HCT116 (cell line): Measurements from ENCODE around the gene CACNA1E. TPM values are rescaled to one million over a fixed set of nuclear protein-coding genes. Genes with fewer than 3 reads are reported as not detected.

Source experiments
- ATAC-seq: fragments of 200-7000 bp; cut with Tn5 transposase; 2 replicates; pipeline ENCODE4 v1.9.1; 2020; ENCODE audit warnings: mild to moderate bottlenecking, moderate library complexity
- BruUV-seq: library from RNA; stranded (reverse); fragments of 400-500 nt; replicated peaks from 2 replicates; lab custom pipeline; 2021; lab: Mats Ljungman, UMichigan
- CTCF ChIA-PET: fragments of 300-600 bp; sonication (Branson Sonifier 250); formaldehyde crosslinking; loops from one replicate; lab custom pipeline; 2021; ENCODE audit warnings: antibody characterized with exemption; lab: Charles Lee
- POLR2A ChIA-PET: fragments of 300-600, 350-600 bp; sonication (Branson Sonifier 250); formaldehyde crosslinking; loops from one replicate; lab custom pipeline; 2021; ENCODE audit warnings: antibody characterized with exemption; lab: Charles Lee
- RAD21 ChIA-PET, 2 experiments: fragments of 300-600 bp; sonication (Branson Sonifier 250); formaldehyde crosslinking; loops; one replicate each; lab custom pipeline; 2023; ENCODE audit warnings: low total read pairs in 2 of 2; ENCODE audit not compliant: uncharacterized antibody in 2 of 2, unreplicated experiment in 2 of 2, low non-redundant PET in 1 of 2; lab: Charles Lee
- DNase-seq: peaks from one replicate; pipeline ENCODE4 v3.0.0-alpha.2; 2010; ENCODE audit warnings: low read depth, low spot score
- H2AFZ ChIP-seq: fragments of 200-600 bp; shearing (Covaris generic), sonication (generic); 2 replicates; pipeline ENCODE4 v1.6.1; 2017; ENCODE audit warnings: low read depth, mixed run types, mixed read lengths, antibody characterized with exemption, low read length; ENCODE audit not compliant: poor library complexity, severe bottlenecking
- H3K27ac ChIP-seq: 2 replicates; pipeline ENCODE4 v1.5.1; 2012; ENCODE audit warnings: low read depth, low read length
- H3K27me3 ChIP-seq: fragments of 200-600 bp; sonication (generic); 2 replicates; pipeline ENCODE4 v1.6.1; 2016; ENCODE audit warnings: mixed run types, low read length, mixed read lengths; ENCODE audit not compliant: insufficient read depth
- H3K36me3 ChIP-seq, 2 experiments: fragments of 200-500 bp in 1 of 2; fragments of 200-600 bp in 1 of 2; sonication (Bioruptor generic) in 1 of 2; sonication (generic) in 1 of 2; 2 replicates each; pipeline versions ENCODE4 v1.5.1 to v1.6.1; 2014 to 2016; ENCODE audit warnings: low read length in 2 of 2, inconsistent platforms in 1 of 2, mixed read lengths in 1 of 2, mixed run types in 1 of 2; ENCODE audit not compliant: insufficient read depth in 2 of 2, control insufficient read depth in 1 of 2
- H3K4me1 ChIP-seq, 2 experiments: fragments of 200-600 bp in 1 of 2; sonication (generic) in 1 of 2; 2 replicates each; pipeline versions ENCODE4 v1.5.1 to v1.6.1; 2012 to 2017; ENCODE audit warnings: low read length in 2 of 2, inconsistent platforms in 1 of 2, mild to moderate bottlenecking in 1 of 2, mixed read lengths in 1 of 2, mixed run types in 1 of 2, moderate library complexity in 1 of 2; ENCODE audit not compliant: insufficient read depth in 2 of 2, control insufficient read depth in 1 of 2
- H3K4me2 ChIP-seq: fragments of 200-600 bp; sonication (generic); 2 replicates; pipeline ENCODE4 v1.6.1; 2017; ENCODE audit warnings: mixed run types, low read length, mixed read lengths
- H3K4me3 ChIP-seq, 2 experiments: fragments of 200-600 bp in 1 of 2; sonication (generic) in 1 of 2; replicated peaks in 1 of 2; 2 replicates each; pipeline ENCODE4 v1.5.1; 2011 to 2016; ENCODE audit warnings: low read length in 2 of 2, control low read depth in 1 of 2, low read depth in 1 of 2, mild to moderate bottlenecking in 1 of 2, mixed read lengths in 1 of 2, mixed run types in 1 of 2
- H3K79me2 ChIP-seq: fragments of 200-600 bp; sonication (generic); 2 replicates; pipeline ENCODE4 v1.6.1; 2017; ENCODE audit warnings: mild to moderate bottlenecking, mixed run types, low read length, moderate library complexity, mixed read lengths; ENCODE audit not compliant: insufficient read depth
- H3K9ac ChIP-seq: fragments of 200-600 bp; sonication (generic); 2 replicates; pipeline ENCODE4 v1.6.1; 2016; ENCODE audit warnings: low read length, mixed read lengths
- H3K9me2 ChIP-seq: fragments of 200-600 bp; sonication (generic), shearing (Covaris generic); 2 replicates; pipeline ENCODE4 v1.6.1; 2017; ENCODE audit warnings: mixed run types, mild to moderate bottlenecking, moderate library complexity; ENCODE audit not compliant: insufficient read depth
- H3K9me3 ChIP-seq, 2 experiments: fragments of 200-500 bp in 1 of 2; fragments of 200-600 bp in 1 of 2; sonication (Bioruptor generic) in 1 of 2; sonication (generic) in 1 of 2; 2 replicates each; pipeline ENCODE4 v1.6.1; 2014 to 2017; ENCODE audit warnings: low read length in 2 of 2, mixed read lengths in 2 of 2, inconsistent platforms in 1 of 2, low read depth in 1 of 2, mild to moderate bottlenecking in 1 of 2, mixed run types in 1 of 2, moderate library complexity in 1 of 2; ENCODE audit not compliant: control insufficient read depth in 1 of 2, insufficient read depth in 1 of 2
- H4K20me1 ChIP-seq: fragments of 200-600 bp; sonication (generic), shearing (Covaris generic); 2 replicates; pipeline ENCODE4 v1.6.1; 2017; ENCODE audit warnings: mixed run types, mild to moderate bottlenecking, moderate library complexity; ENCODE audit not compliant: insufficient read depth
- ATF3 ChIP-seq: IDR thresholded peaks from 2 replicates; pipeline ENCODE4 v1.6.1; 2012
- CBX3 ChIP-seq: IDR thresholded peaks from 2 replicates; pipeline ENCODE4 v1.6.1; 2012; ENCODE audit warnings: low read depth
- JUND ChIP-seq: IDR thresholded peaks from 2 replicates; pipeline ENCODE4 v1.6.1; 2012
- POLR2A ChIP-seq: IDR thresholded peaks from 2 replicates; pipeline ENCODE4 v1.7.0; 2011; ENCODE audit warnings: borderline replicate concordance; ENCODE audit not compliant: insufficient read depth, insufficient read length; ENCODE audit errors: extremely low read depth
- RAD21 ChIP-seq: IDR thresholded peaks from 2 replicates; pipeline ENCODE4 v1.6.1; 2012; ENCODE audit warnings: low read depth, mild to moderate bottlenecking
- REST ChIP-seq: IDR thresholded peaks from 2 replicates; pipeline ENCODE4 v1.6.1; 2012; ENCODE audit warnings: low read depth
- ZBTB33 ChIP-seq: IDR thresholded peaks from 2 replicates; pipeline ENCODE4 v1.6.1; 2011; ENCODE audit warnings: mild to moderate bottlenecking, low read length, moderate library complexity; ENCODE audit not compliant: insufficient replicate concordance; ENCODE audit errors: extremely low read depth
- ZFX ChIP-seq: fragments of 450-650 bp; IDR thresholded peaks from 2 replicates; pipeline ENCODE4 v1.6.1; 2017
- ZNF274 ChIP-seq: fragments of 200-500 bp; sonication (Bioruptor generic); IDR thresholded peaks from 2 replicates; pipeline ENCODE4 v1.6.1; 2014; ENCODE audit warnings: mild to moderate bottlenecking, low read depth, low read length, inconsistent platforms
- intact Hi-C: fragments of 100-400 bp; cut with micrococcal nuclease; formaldehyde crosslinking; loops from 2 replicates; pipeline ENCODE4 v1.10.0; 2022
- total RNA-seq: library from RNA; stranded (reverse); gene quantifications from one replicate; pipeline ENCODE4 v1.2.1, GENCODE V29; 2021; ENCODE audit not compliant: unreplicated experiment
- TF ChIP-seq, protein P1 (sequence below), 3 experiments: fragments of 200-600 bp in 1 of 3; sonication (generic) in 1 of 3; IDR thresholded peaks in 2 of 3; conservative IDR thresholded peaks in 1 of 3; 2 replicates each; pipeline ENCODE4 v1.5.1; 2012 to 2017; ENCODE audit warnings: low read depth in 2 of 3, low read length in 2 of 3, antibody characterized with exemption in 1 of 3, borderline replicate concordance in 1 of 3, control low read depth in 1 of 3, mild to moderate bottlenecking in 1 of 3, mixed read lengths in 1 of 3, mixed run types in 1 of 3, moderate library complexity in 1 of 3; ENCODE audit not compliant: insufficient read depth in 1 of 3

Gene CACNA1E
- total RNA-seq, 1 experiment from 2014 or later: 0.02 TPM

- peaks cover 0 to 6% of the 10 kb centered on the region in 2 experiments; a peak in 1 of 4 replicates for H3K9me3 ChIP-seq
- CTCF ChIA-PET: no interaction called here
- H3K79me2 ChIP-seq: no peaks in the 10 kb centered on the region
- H3K9ac ChIP-seq: no peak overlapping the region
- DNase-seq (no peak), ATAC-seq (no peak)
- H3K4me3 ChIP-seq: no peak overlapping the region
- no TSS peak for BruUV-seq
- POLR2A ChIA-PET: no interaction called here
- no peaks in the 10 kb centered on the region for H3K9me2 ChIP-seq
- no peak overlapping the region for H3K4me2 ChIP-seq
- RAD21 ChIA-PET: no interaction called here
- intact Hi-C loops: no loop called here
- H3K27me3 ChIP-seq: no peaks in the 10 kb centered on the region
- H4K20me1 ChIP-seq: no peaks in the 10 kb centered on the region
- H3K4me1 ChIP-seq: no peaks in the 10 kb centered on the region
- H2AFZ ChIP-seq: no peak overlapping the region
- H3K36me3 ChIP-seq: no peaks in the 10 kb centered on the region
- H3K27ac ChIP-seq: no peak overlapping the region
- TF ChIP-seq RAD21 (no peak), POLR2A (no peak), REST (no peak)
Measured at GRCh38 chr1:181453541-181454201, 29.6 kb upstream of the CACNA1E start.

DNA sequence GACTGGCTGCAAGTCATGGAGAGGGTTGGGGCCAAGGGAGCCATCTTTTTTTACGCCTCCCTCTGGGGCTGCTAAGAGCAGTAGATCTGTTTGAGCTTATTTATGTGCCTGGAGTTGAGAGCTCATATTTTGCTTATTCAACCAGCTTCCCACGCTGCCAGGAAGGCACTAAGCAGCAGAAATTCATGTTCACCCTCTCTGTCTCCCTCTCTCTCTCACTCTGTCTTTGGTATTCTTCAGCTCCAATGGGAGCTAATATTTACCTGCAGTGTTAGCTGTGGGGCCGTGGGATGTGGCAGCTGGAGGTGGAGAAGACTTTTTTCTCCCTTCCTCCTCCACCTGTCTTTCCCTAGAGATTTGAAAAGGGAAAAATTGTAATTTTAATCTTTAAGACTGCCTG, 26.8 kb upstream of the CACNA1E start:
- H3K9me2 ChIP-seq: no peaks in the 10 kb centered on the region
- H3K4me1 ChIP-seq: no peaks in the 10 kb centered on the region
- H3K9ac ChIP-seq: no peak overlapping the region
- H3K4me2 ChIP-seq: no peak overlapping the region
- BruUV-seq: no TSS peak
- no peaks in the 10 kb centered on the region for H3K36me3 ChIP-seq
- ChIA-PET POLR2A (no interaction called here), RAD21 (no interaction called here), CTCF (no interaction called here)
- H3K4me3 ChIP-seq: no peak overlapping the region
- ATAC-seq (no peak), DNase-seq (no peak)
- no peaks in the 10 kb centered on the region for H4K20me1 ChIP-seq
- peaks cover 12% of the 10 kb centered on the region; the same call in 1 of the 2 replicates for H3K27me3 ChIP-seq
- no peaks in the 10 kb centered on the region for H3K79me2 ChIP-seq
- TF ChIP-seq JUND (no peak), POLR2A (no peak), ATF3 (no peak), ZNF274 (no peak), ZBTB33 (no peak), ZFX (no peak), CBX3 (no peak), RAD21 (no peak)
- TF ChIP-seq, protein P1, sequence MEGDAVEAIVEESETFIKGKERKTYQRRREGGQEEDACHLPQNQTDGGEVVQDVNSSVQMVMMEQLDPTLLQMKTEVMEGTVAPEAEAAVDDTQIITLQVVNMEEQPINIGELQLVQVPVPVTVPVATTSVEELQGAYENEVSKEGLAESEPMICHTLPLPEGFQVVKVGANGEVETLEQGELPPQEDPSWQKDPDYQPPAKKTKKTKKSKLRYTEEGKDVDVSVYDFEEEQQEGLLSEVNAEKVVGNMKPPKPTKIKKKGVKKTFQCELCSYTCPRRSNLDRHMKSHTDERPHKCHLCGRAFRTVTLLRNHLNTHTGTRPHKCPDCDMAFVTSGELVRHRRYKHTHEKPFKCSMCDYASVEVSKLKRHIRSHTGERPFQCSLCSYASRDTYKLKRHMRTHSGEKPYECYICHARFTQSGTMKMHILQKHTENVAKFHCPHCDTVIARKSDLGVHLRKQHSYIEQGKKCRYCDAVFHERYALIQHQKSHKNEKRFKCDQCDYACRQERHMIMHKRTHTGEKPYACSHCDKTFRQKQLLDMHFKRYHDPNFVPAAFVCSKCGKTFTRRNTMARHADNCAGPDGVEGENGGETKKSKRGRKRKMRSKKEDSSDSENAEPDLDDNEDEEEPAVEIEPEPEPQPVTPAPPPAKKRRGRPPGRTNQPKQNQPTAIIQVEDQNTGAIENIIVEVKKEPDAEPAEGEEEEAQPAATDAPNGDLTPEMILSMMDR (IDR thresholded peaks at IDR 0.05 in 2 of 3, conservative IDR thresholded peaks at IDR 0.05 in 1 of 3; ENCODE audit: borderline replicate concordance in 1 of 3, insufficient read depth in 1 of 3, low read depth in 2 of 3, low read length in 2 of 3): no peak
- H3K27ac ChIP-seq: no peak overlapping the region
- peaks cover 0 to 6% of the 10 kb centered on the region in 2 experiments; a peak in 1 of 4 replicates for H3K9me3 ChIP-seq
- no peak overlapping the region for H2AFZ ChIP-seq
- intact Hi-C loops: no loop called here
